HG02970 (cell line): ENCODE data around the gene PSMD11.

Experiments
- ATAC-seq: cut with Tn5 transposase; IDR thresholded peaks from one replicate; pipeline ENCODE4 v1.9.1; 2021; ENCODE audit warnings: mild to moderate bottlenecking, moderate library complexity, moderate number of reproducible peaks; ENCODE audit not compliant: unreplicated experiment, low FRiP score

Gene PSMD11

GRCh38 chr17:32527146-32527545 is 82.8 kb downstream of the PSMD11 start:
- no peak for ATAC-seq

GRCh38 chr17:32528825-32529224 is 84.5 kb downstream of the PSMD11 start:
- ATAC-seq = no peak

- no peak for ATAC-seq
Observed at GRCh38 chr17:32529604-32530003, 85.3 kb downstream of the PSMD11 start.
